Transverse colon (tissue), 4 donors: Measurements from ENCODE around the gene TLR4. TPM values are rescaled to one million over a fixed set of nuclear protein-coding genes. Genes with fewer than 3 reads are reported as not detected.

Experiments used
- DNase-seq: peaks from one replicate; pipeline ENCODE4 v3.0.0-alpha.2; 2019
- H3K27ac ChIP-seq, 4 donors: fragments of 200-600 bp; sonication (generic); 2 replicates each; pipeline ENCODE4 v1.5.1; 2016 to 2018; ENCODE audit warnings: inconsistent platforms in 4 of 4
- H3K27me3 ChIP-seq: fragments of 200-600 bp; sonication (generic); 2 replicates; pipeline ENCODE4 v1.5.1; 2017; ENCODE audit warnings: inconsistent platforms
- H3K36me3 ChIP-seq, 4 donors: fragments of 200-600 bp; sonication (generic); 2 replicates each; pipeline ENCODE4 v1.5.1; 2017 to 2019; ENCODE audit warnings: inconsistent platforms in 4 of 4
- H3K4me1 ChIP-seq, 4 donors: fragments of 200-600 bp; sonication (generic); 2 replicates each; pipeline ENCODE4 v1.5.1; 2017 to 2020; ENCODE audit warnings: inconsistent platforms in 4 of 4
- H3K4me3 ChIP-seq, 4 donors: fragments of 200-600 bp; sonication (generic); 1 replicate in 1 of 4; 2 replicates in 3 of 4; pipeline versions ENCODE4 v1.5.1 to v1.6.1; 2017 to 2019; ENCODE audit warnings: inconsistent platforms in 4 of 4
- H3K9me3 ChIP-seq, 2 donors: fragments of 200-600 bp; sonication (generic); 2 replicates each; pipeline ENCODE4 v1.5.1; 2017 to 2019; ENCODE audit warnings: inconsistent platforms in 2 of 2
- CTCF ChIP-seq, 5 experiments: fragments of 200-600 bp in 3 of 5; fragments of 450-650 bp in 2 of 5; sonication (generic) in 3 of 5; IDR thresholded peaks; 1 replicate in 2 of 5; 2 replicates in 3 of 5; pipeline ENCODE4 v1.5.1; 2016 to 2017; ENCODE audit warnings: antibody characterized with exemption in 5 of 5, inconsistent platforms in 3 of 5, mild to moderate bottlenecking in 2 of 5, moderate library complexity in 1 of 5
- EP300 ChIP-seq: sonication (generic); formaldehyde crosslinking; IDR thresholded peaks from one replicate; pipeline ENCODE4 v1.6.1; 2017; ENCODE audit warnings: antibody characterized with exemption, low read depth
- POLR2A ChIP-seq: fragments of 450-650 bp; IDR thresholded peaks from one replicate; pipeline ENCODE4 v1.6.1; 2016; ENCODE audit warnings: antibody characterized with exemption, mild to moderate bottlenecking, moderate library complexity
- POLR2AphosphoS5 ChIP-seq, 3 donors: sonication (generic); formaldehyde crosslinking; IDR thresholded peaks; one replicate each; pipeline ENCODE4 v1.6.1; 2016; ENCODE audit warnings: antibody characterized with exemption in 3 of 3
- WGBS, 2 donors: methylation state at CpG; one replicate each; pipeline ENCODE4 v1.1.5; 2018; ENCODE audit warnings: low coverage in 1 of 2; 5-methylcytosine and 5-hydroxymethylcytosine counted together
- in situ Hi-C, 4 donors: fragments of 200-750 bp; cut with MboI; loops; one replicate each; pipeline versions ENCODE4 v1.15.0 to v1.15.1; 2017; ENCODE audit warnings: low sequenced_read_pairs in 3 of 4, low pct_ligation_motif_present in 1 of 4, low pct_unique_long_range_greater_than_20kb in 1 of 4
- intact Hi-C: fragments of 100-400 bp; cut with DNase I; formaldehyde crosslinking; loops from one replicate; pipeline ENCODE4 v1.15.1; 2023; ENCODE audit warnings: low total_unique reads
- total RNA-seq, 4 donors: library from RNA; depleted of rRNA; stranded (reverse); fragments of >200 nt; gene quantifications; one replicate each; pipeline ENCODE4 v1.1.0, GENCODE V29; 2016

The TLR4 gene
- total RNA-seq, 4 donors from 2014 or later: 2.2 to 12.4 (median 6.5) TPM

- H3K9me3 ChIP-seq: no peaks in the 10 kb centered on the region
- H3K27me3 ChIP-seq: no peaks in the 10 kb centered on the region
- H3K36me3 ChIP-seq: no peaks in the 10 kb centered on the region
- in situ Hi-C loops: loop anchor here in 1 of 4 donors (25.0 kb wide), 1 partner anchor 97 kb away; no protein-coding TSS in a partner anchor
- H3K4me3 ChIP-seq: no peak overlapping the region
- WGBS, 2 donors: 75 to 80% methylated on average over 1 of the region's 1 CpG
- no peak overlapping the region for H3K27ac ChIP-seq
- H3K4me1 ChIP-seq: peaks cover 0 to 5% (median 0%) of the 10 kb centered on the region in 4 donors
- intact Hi-C loops: no loop called here
- no peak for DNase-seq
- TF ChIP-seq POLR2A (no peak), POLR2AphosphoS5 (IDR thresholded peaks at IDR 0.05) (no peak), CTCF (IDR thresholded peaks at IDR 0.05) (no peak), EP300 (no peak)
These were observed 38.4 kb upstream of the TLR4 start for GRCh38 chr9:117665601-117666385.

GRCh38 chr9:117671468-117671867 is 32.7 kb upstream of the TLR4 start:
- H3K27me3 ChIP-seq: no peaks in the 10 kb centered on the region
- no peak overlapping the region for H3K4me3 ChIP-seq
- in situ Hi-C loops (loop anchor here in 1 of 4 donors (25.0 kb wide), 1 partner anchor 91 kb away; no protein-coding TSS in a partner anchor), intact Hi-C loops (no loop called here)
- no peak for TF ChIP-seq EP300
- no peak for TF ChIP-seq POLR2A
- no peak overlapping the region for H3K27ac ChIP-seq
- no peak for DNase-seq
- H3K36me3 ChIP-seq: no peaks in the 10 kb centered on the region
- WGBS, 2 donors: 95 to 100% methylated on average over 1 of the region's 1 CpG
- H3K4me1 ChIP-seq: no peaks in the 10 kb centered on the region
- no peaks in the 10 kb centered on the region for H3K9me3 ChIP-seq

- no peaks in the 10 kb centered on the region for H3K9me3 ChIP-seq
- H3K27me3 ChIP-seq: no peaks in the 10 kb centered on the region
- 89 to 100% methylated on average over 1 of the region's 1 CpG for WGBS, 2 donors
- intact Hi-C loops: no loop called here
- H3K36me3 ChIP-seq: no peaks in the 10 kb centered on the region
- no peaks in the 10 kb centered on the region for H3K4me1 ChIP-seq
- in situ Hi-C loops: loop anchor here in 1 of 4 donors (25.0 kb wide), 1 partner anchor 90 kb away; no protein-coding TSS in a partner anchor
- no peak overlapping the region for H3K27ac ChIP-seq
- no peak for DNase-seq
- TF ChIP-seq POLR2AphosphoS5 (IDR thresholded peaks at IDR 0.05) (no peak), POLR2A (no peak), CTCF (IDR thresholded peaks at IDR 0.05) (no peak), EP300 (no peak)
- H3K4me3 ChIP-seq: no peak overlapping the region
These were observed 31.8 kb upstream of the TLR4 start for GRCh38 chr9:117672369-117672768.

- Histone ChIP-seq H3K27ac (no peak overlapping the region), H3K4me1 (peaks cover 0 to 26% (median 5%) of the 10 kb centered on the region in 4 donors), H3K9me3 (no peaks in the 10 kb centered on the region), H3K27me3 (no peaks in the 10 kb centered on the region), H3K36me3 (no peaks in the 10 kb centered on the region), H3K4me3 (no peak overlapping the region)
- in situ Hi-C loops (no loop called here), intact Hi-C loops (no loop called here)
- DNase-seq: no peak
- TF ChIP-seq CTCF (IDR thresholded peaks at IDR 0.05): no peak
- no peak for TF ChIP-seq POLR2AphosphoS5 (IDR thresholded peaks at IDR 0.05)
- TF ChIP-seq POLR2A: no peak
- TF ChIP-seq EP300: no peak
These were observed 26.6 kb upstream of the TLR4 start for GRCh38 chr9:117677572-117677971.
